HAP-1 (cell line): ENCODE measurements around the gene UBE2G2.

Source experiments
- DNase-seq, 2 experiments: peaks; one replicate each; pipeline ENCODE4 v3.0.0-alpha.2; 2016 to 2020; ENCODE audit warnings: low spot score in 2 of 2
- H3K27me3 ChIP-seq: fragments of 250-450 bp; sonication (Bioruptor Pico); 2 replicates; pipeline ENCODE4 v1.5.1; 2020; ENCODE audit warnings: low read depth, mild to moderate bottlenecking, moderate library complexity
- H3K36me3 ChIP-seq: fragments of 250-450 bp; sonication (Bioruptor Pico); replicated peaks from 2 replicates; pipeline ENCODE4 v1.5.1; 2020; ENCODE audit warnings: mild to moderate bottlenecking
- H3K4me1 ChIP-seq: fragments of 250-450 bp; sonication (Bioruptor Pico); 2 replicates; pipeline ENCODE4 v1.5.1; 2020; ENCODE audit warnings: mild to moderate bottlenecking
- H3K4me3 ChIP-seq: fragments of 250-450 bp; sonication (Bioruptor Pico); 2 replicates; pipeline ENCODE4 v1.5.1; 2020; ENCODE audit warnings: mild to moderate bottlenecking, moderate library complexity
- H3K9me3 ChIP-seq: fragments of 250-450 bp; sonication (Bioruptor Pico); 2 replicates; pipeline ENCODE4 v1.5.1; 2020; ENCODE audit warnings: mild to moderate bottlenecking, moderate library complexity
- in situ Hi-C: fragments of 300-500 bp; cut with MboI; formaldehyde crosslinking; loops from 3 replicates; pipeline ENCODE4 v1.14.3; 2020; ENCODE audit warnings: low sequenced_read_pairs, inconsistent platforms, mixed read lengths

The UBE2G2 gene

DNA sequence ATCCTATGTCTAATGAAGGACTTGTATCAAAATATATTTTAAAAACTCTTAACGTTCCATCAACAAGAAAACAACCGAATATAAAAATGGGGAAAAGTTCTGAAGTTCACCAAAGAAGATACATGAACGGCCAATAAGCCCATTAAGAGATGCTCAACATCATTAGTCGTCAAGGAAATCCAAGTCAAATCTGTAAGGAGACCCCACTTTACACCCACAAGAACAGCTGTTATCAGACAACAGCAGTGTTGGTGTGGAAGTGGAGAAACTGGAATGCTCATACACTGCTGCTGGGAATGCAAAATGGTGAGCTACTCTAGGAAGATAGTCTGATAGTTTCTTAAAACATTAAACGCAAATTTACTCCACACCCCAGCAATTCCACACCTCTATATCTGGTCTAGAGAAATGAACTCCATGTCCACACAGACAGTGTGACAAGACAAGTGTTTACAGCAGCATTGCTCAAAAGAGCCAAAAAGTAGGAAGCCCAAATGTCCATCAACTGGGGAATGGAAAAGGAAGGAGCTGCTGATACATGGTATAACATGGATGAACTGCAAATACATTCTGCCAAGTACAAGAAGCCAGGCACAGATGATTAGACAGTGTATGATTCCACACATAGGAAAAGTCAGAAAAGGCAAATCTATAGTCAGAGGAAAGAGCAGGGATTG lies 18.5 kb downstream of the UBE2G2 start:
- in situ Hi-C loops = no loop called here
- no peak for DNase-seq
- H3K4me3 ChIP-seq = no peak overlapping the region
- H3K4me1 ChIP-seq = no peaks in the 10 kb centered on the region
- H3K9me3 ChIP-seq = no peaks in the 10 kb centered on the region
- no peaks in the 10 kb centered on the region for H3K27me3 ChIP-seq
- peaks cover 30% of the 10 kb centered on the region for H3K36me3 ChIP-seq

- Histone ChIP-seq H3K27me3 (no peaks in the 10 kb centered on the region), H3K4me3 (no peak overlapping the region), H3K36me3 (peaks cover 48% of the 10 kb centered on the region), H3K9me3 (no peaks in the 10 kb centered on the region), H3K4me1 (no peaks in the 10 kb centered on the region)
- DNase-seq = no peak
- in situ Hi-C loops = no loop called here
Measured at GRCh38 chr21:44780767-44781459, 20.7 kb downstream of the UBE2G2 start.

DNA sequence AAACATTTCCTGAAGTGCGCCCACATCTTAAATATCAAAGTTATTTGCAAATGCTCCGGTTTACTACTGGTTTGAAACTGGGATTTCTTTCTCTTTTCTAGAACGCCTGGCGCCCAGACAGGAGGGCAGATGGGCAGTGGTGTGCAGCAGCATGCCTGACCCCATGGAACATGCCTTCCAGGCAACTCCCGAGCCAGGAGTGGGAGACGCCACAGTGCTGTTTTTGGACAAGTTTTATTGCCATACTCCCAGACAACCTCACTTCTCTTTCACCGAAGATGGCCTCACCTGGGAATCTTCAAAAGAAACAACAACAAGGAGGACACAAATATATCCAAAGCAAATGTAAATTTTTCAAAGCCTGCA lies 21.5 kb downstream of the UBE2G2 start:
- H3K27me3 ChIP-seq = no peaks in the 10 kb centered on the region
- no peak for DNase-seq
- no peaks in the 10 kb centered on the region for H3K4me1 ChIP-seq
- in situ Hi-C loops = no loop called here
- no peak overlapping the region for H3K4me3 ChIP-seq
- no peaks in the 10 kb centered on the region for H3K9me3 ChIP-seq
- peaks cover 56% of the 10 kb centered on the region for H3K36me3 ChIP-seq

DNA sequence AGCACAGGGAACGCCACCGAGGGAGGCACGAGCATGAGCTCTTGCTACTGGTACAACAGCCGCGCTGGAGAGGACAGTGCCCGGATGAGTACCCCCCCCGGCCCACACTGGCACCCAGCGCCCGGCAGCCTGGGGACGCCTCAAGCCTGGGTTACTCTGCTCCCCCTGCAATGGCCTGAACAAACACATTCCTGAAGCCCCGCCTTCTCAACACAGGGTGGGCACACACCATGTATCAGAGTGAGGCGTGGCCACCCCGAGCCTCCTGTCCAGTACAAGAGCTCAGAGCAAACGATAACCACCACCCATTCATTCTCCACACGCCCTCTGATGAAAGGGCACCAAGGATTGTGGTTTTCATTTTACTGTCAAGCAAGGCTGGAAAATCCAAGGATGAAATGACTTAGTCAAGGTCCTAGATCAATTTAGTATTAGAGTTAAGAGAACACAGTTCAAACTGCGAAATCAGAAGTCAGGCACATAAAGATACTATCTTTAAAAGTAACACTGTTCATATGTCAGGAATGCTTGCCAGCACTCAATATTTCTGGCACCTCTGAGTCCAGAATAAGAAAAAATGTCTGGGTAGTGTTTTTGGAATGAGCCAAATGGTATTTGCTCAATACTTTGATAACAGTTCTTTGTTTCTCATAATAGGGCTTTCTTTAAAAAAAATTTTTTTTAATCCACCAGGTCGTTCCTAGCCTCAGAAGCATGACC lies 22.0 kb downstream of the UBE2G2 start:
- H3K9me3 ChIP-seq = no peaks in the 10 kb centered on the region
- no peak overlapping the region for H3K4me3 ChIP-seq
- H3K4me1 ChIP-seq = no peaks in the 10 kb centered on the region
- no peaks in the 10 kb centered on the region for H3K27me3 ChIP-seq
- no peak for DNase-seq
- peaks cover 59% of the 10 kb centered on the region for H3K36me3 ChIP-seq
- in situ Hi-C loops = no loop called here

- H3K36me3 ChIP-seq = peaks cover 64% of the 10 kb centered on the region
- in situ Hi-C loops = no loop called here
- H3K4me1 ChIP-seq = no peaks in the 10 kb centered on the region
- no peak for DNase-seq
- H3K27me3 ChIP-seq = no peaks in the 10 kb centered on the region
- no peaks in the 10 kb centered on the region for H3K9me3 ChIP-seq
- H3K4me3 ChIP-seq = no peak overlapping the region
Measured at GRCh38 chr21:44778983-44779382, 22.6 kb downstream of the UBE2G2 start.

GRCh38 chr21:44778499-44778911 lies 23.1 kb downstream of the UBE2G2 start:
- H3K27me3 ChIP-seq = no peaks in the 10 kb centered on the region
- H3K4me3 ChIP-seq = no peak overlapping the region
- no peak for DNase-seq
- in situ Hi-C loops = no loop called here
- H3K36me3 ChIP-seq = peaks cover 68% of the 10 kb centered on the region
- H3K9me3 ChIP-seq = no peaks in the 10 kb centered on the region
- no peaks in the 10 kb centered on the region for H3K4me1 ChIP-seq

- DNase-seq = no peak
- peaks cover 72% of the 10 kb centered on the region for H3K36me3 ChIP-seq
- in situ Hi-C loops = no loop called here
- H3K4me1 ChIP-seq = no peaks in the 10 kb centered on the region
- no peaks in the 10 kb centered on the region for H3K27me3 ChIP-seq
- H3K9me3 ChIP-seq = no peaks in the 10 kb centered on the region
- H3K4me3 ChIP-seq = no peak overlapping the region
Measured at GRCh38 chr21:44778094-44778493, 23.5 kb downstream of the UBE2G2 start.

DNA sequence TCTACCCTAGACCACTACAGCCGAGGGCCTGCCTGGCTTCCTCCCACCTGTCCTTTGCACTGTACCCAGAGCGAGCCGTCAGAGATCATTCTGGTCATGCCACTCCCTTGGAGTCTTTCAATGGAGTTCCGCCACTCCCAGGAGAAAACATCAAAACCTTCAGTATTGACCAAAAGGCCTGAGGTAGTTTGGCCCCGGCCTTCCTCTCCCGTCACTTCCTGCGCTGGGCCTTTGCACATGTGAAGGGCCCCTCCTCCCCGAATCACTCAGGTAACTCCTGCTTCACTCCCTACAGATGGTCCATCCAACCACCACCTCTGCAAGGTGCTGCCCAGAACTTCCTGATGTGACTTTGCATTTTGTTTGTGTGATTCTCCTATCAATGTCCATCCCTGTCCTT lies 26.6 kb downstream of the UBE2G2 start:
- Histone ChIP-seq H3K4me3 (no peak overlapping the region), H3K36me3 (peaks cover 74% of the 10 kb centered on the region)
- in situ Hi-C loops = no loop called here

DNA sequence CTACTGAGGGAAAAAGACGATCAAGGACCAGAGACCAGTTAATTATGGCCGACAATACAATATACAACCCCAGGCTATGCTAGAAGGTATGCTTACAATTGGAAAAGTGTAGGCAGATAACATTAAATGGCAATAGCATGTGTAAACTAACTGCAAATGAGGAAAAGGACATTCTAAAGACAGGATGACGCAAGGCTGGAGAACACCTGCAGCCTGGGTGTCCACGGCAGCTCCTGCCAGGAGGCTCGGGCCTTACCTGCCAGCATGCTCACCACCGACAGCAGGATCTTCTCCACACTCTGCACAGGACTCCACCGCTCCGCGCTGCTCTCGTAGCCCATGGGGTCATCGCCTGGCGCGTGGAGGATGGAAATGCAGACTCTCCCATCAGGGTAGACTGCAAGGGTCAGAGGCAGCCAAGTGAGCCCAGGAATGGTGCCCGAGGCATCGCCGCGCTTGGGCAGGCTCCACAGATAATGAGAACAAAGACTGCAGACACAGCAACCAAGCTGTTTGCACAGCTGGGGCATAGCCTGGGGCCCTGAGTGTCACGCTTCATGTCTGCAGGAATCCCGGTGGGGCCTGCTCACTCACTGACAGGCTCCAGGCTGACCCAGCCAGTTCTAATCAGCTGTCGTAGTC lies 28.2 kb downstream of the UBE2G2 start:
- no peaks in the 10 kb centered on the region for H3K4me1 ChIP-seq
- DNase-seq = no peak
- H3K9me3 ChIP-seq = no peaks in the 10 kb centered on the region
- in situ Hi-C loops = no loop called here
- no peaks in the 10 kb centered on the region for H3K27me3 ChIP-seq
- H3K4me3 ChIP-seq = no peak overlapping the region
- H3K36me3 ChIP-seq = peaks cover 69% of the 10 kb centered on the region

More for the DNA sequence above, 26.6 kb downstream of the UBE2G2 start:
- H3K9me3 ChIP-seq = no peaks in the 10 kb centered on the region
- H3K27me3 ChIP-seq = no peaks in the 10 kb centered on the region
- DNase-seq = no peak
- no peaks in the 10 kb centered on the region for H3K4me1 ChIP-seq

DNA sequence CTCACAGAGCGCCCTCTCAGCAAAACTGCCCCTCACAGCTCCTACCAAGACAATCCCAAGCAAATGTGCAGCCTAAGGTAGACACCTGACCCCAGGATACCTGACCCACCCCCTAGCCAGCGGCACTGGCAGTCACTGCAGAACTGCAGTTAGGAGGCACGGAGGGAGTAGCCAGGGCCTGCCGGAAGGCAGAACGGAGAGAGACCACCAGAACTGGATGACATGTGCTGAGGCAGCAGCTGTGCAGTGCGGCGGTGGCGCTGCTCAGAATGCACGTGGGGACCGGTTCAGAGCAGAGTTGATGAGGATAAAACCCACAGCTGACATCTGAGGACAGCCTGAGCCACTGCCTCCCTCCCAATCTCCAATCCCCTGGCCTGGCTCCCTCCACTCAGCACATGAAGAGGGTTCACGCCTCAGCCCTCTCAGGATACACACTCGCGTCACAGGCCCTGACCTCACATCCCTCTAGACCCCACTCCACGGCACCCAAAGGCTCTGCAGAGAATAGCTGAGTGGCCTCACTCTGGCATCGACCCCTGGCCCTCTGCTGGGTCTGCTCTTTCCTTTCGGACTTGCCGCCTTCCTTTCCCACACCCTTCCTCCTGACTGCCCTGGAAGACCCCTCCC lies 29.6 kb downstream of the UBE2G2 start:
- no peaks in the 10 kb centered on the region for H3K4me1 ChIP-seq
- peaks cover 57% of the 10 kb centered on the region for H3K36me3 ChIP-seq
- DNase-seq = no peak
- H3K4me3 ChIP-seq = no peak overlapping the region
- in situ Hi-C loops = no loop called here
- H3K27me3 ChIP-seq = no peaks in the 10 kb centered on the region
- H3K9me3 ChIP-seq = no peaks in the 10 kb centered on the region

GRCh38 chr21:44767834-44768831 lies 33.5 kb downstream of the UBE2G2 start:
- in situ Hi-C loops = no loop called here
- no peak for DNase-seq

GRCh38 chr21:44766818-44767354 lies 34.7 kb downstream of the UBE2G2 start:
- H3K4me3 ChIP-seq = no peak overlapping the region
- DNase-seq = no peak
- H3K36me3 ChIP-seq = peaks cover 16% of the 10 kb centered on the region
- H3K9me3 ChIP-seq = no peaks in the 10 kb centered on the region
- no peaks in the 10 kb centered on the region for H3K27me3 ChIP-seq
- in situ Hi-C loops = no loop called here
- no peaks in the 10 kb centered on the region for H3K4me1 ChIP-seq

More at GRCh38 chr21:44767834-44768831, 33.5 kb downstream of the UBE2G2 start:
- H3K4me3 ChIP-seq = no peak overlapping the region
- H3K27me3 ChIP-seq = no peaks in the 10 kb centered on the region
- no peaks in the 10 kb centered on the region for H3K4me1 ChIP-seq
- H3K9me3 ChIP-seq = no peaks in the 10 kb centered on the region
- peaks cover 18% of the 10 kb centered on the region for H3K36me3 ChIP-seq
